NCI-H1694 treated with DMSO at 0.1 percent for 48 hours (cell line): Measurements from ENCODE around the gene RUNX3.

Experiments used
- DNase-seq: peaks from one replicate; lab custom pipeline; 2025; lab: John Stamatoyannopoulos, UW

Gene RUNX3

DNA sequence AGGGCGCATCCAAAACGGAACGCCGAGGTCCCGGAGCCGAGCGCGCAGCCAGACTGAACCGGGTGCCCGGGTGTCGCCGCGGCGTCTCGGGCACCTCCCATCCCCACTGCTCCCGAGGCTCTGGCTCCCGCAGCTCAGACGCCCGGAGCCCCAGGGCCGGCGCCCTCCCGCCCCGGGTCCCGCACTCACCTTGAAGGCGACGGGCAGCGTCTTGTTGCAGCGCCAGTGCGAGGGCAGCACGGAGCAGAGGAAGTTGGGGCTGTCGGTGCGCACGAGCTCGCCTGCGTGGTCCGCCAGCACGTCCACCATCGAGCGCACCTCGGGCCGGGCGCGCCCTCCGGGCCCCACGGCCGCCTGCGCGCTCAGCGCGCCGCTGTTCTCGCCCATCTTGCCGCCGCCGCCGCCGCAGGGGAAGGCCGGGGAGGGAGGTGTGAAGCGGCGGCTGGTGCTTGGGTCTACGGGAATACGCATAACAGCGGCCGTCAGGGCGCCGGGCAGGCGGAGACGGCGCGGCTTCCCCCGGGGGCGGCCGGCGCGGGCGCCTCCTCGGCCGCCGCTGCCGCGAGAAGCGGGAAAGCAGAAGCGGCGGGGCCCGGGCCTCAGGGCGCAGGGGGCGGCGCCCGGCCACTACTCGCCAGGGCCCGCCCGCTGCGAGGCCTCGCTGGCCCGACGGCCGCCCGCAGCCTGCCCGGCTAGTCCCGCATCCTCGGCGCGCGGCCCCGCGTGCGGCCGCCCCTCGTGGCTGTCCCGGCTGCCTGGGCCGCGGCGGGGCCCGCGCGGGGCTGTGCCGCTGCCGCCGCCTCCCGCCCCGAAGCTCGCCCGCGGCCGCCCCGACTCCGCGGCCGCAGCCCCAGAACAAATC lies 447 bp downstream of the RUNX3 start:
- no peak for DNase-seq

DNA sequence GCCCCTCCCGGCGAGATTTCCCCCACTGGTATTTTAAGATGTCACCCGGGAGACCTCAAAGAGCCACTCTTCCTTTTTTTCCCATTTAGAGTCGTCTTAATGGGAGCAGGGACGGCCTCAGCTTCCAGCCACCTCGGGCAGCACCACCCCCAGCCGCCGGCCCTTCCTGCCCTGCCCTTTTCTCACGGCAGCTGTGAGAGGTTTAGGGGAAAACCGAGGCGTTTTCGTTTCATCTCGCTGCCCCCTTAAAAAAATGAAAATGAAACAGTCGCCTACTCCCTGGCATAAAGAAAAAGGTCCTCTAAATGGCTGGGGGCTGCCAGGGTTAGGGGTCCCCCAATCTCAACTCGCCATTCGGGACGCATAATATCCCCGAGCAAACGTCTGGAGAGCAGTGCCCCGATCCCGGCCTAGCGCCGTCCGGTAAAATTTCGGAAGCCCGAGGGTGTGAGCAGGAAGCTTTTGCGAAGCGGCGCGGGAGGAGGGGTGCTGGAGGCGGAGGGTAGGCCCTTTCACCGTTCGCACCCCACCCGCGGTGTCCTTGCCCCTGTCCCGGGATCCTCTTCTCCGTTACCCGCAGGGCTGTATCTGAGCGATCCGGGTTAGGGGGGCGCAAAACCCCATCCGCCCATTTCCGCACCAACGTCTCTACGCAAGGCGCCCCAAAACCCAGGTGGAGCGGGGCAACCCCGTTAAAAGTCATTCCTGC lies 1.2 kb downstream of the RUNX3 start:
- no peak for DNase-seq

DNA sequence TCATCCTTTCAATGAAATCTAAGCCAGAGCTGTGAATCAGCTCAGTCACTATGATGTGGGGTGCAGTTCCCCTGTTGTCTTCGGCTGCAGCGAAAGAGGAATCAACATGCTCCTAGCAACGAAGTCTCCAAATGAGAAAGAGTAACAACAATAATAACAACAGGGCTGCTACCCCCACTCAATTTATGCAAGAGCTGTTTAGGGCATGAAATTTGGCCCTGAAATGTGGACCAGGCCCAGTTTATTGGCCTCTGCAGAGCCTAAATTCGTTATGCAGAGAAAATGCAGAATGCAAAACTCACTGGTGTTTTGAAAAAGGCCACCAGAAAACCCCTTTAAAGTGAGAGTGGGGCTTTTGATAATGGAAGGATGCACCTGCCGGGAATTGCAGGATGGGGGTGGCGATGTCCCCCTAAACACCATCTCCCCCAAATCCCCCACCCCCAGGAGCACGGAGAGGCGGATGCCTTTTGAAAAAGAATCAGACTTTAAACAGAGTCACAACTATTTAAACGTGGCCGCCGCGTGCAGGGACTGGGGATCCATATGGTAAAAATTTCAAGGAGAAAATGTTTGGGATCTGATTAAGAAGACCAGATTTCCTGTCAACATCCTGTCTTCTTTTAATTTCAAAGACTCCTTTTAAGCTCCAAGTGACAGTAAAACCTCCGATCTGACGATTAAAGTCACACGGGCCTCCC lies 1.9 kb downstream of the RUNX3 start:
- DNase-seq = no peak

DNA sequence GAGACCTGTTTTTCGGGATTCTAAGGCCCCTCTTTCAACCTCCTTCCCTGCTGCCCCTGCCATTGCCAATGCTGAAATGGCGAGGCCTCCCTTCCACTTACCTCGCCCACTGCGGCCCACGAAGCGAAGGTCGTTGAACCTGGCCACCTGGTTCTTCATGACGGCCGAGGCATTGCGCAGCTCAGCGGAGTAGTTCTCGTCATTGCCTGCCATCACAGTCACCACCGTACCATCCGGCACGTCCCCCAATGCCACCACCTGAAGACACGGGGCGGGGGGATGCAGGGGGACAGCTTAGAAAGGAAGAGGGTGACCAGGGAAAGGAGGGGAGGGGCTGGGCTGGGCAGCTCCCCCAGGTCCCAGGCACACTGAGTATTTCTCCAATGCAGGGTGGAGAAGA lies 2.6 kb downstream of the RUNX3 start:
- no peak for DNase-seq

DNA sequence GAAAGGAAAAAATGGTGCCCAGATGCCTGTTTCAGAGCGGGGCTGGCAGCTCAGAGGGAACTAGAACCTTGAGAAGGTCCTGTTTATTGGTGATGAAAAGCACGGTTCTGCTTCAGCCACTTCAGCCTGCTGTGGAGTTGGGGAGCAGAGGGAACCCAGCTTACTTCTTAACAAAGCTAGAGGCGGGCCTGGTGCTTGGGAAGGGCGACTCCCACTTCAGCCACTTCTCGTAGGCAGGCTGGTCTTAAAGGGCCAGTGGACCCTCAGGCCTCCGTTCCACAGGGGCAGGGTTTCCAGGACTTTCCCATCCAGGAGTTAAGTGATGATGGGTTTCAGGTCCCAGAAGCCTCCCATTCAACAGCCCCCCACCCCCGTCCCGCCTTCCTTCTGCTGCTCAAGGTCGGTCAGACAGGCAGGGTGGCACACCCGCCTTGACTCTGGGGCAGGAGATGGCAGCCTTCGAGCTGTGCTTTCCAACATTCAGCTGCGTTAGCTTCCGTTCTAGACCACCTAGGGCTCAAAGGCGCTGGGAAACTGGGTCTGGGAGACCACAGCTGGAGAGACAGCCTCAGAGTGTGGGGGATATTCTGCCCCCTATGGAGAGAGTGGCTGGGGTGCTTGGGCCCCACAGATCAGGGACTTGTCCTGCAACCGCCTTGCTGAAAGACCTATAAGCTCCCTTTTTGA lies 3.4 kb downstream of the RUNX3 start:
- no peak for DNase-seq

DNA sequence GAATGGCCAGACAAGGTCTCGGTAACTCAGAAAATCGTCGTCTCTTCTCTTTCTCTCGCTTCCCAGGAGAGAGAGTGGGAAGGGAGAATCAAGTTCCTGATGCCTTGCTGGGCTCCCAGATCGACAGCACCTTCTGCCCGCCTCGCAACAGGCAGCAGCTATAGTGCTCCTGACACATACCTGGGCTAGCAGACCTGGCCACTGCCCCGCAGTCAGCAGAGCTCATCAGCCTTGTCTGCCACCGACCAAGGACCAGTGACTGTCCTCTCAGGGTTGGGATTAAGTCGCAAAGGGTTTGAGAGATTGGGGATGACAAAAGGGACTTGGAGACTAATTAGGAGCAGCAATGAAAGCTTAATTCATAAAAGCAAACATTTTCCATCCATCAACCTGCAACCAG lies 4.1 kb downstream of the RUNX3 start:
- no peak for DNase-seq

DNA sequence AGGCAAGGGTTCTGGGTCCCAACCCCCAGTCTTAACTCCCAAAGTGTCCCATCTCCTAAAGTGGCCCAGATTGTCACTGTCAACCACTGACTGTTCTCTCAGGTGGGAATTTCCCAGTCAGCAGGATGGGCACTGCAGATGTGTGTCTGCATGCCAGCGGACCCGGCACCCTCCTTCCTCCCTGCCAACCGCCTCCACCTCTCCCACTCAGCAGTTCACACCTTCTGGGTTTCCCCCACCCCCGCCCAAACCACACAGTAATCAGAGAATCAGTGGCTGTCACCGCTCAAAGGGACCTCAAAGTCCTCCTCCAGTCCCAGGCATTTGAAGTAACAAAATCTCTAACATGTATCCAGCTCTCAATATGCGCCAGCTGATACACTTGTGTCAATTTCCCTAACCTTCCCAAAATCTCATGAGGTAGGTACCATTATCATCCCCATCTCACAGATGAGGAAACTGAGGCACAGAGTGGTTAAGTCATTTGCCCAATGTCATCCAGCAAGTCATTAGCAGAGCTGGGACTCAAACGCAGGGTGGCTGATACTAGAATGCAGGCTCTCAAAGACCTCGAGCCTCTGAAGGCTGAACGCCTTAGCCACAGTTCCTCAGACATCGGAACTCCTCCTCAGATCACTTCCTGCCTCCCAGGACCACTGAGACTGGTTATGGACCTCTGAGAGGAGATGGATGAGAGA lies 4.8 kb downstream of the RUNX3 start:
- no peak for DNase-seq

DNA sequence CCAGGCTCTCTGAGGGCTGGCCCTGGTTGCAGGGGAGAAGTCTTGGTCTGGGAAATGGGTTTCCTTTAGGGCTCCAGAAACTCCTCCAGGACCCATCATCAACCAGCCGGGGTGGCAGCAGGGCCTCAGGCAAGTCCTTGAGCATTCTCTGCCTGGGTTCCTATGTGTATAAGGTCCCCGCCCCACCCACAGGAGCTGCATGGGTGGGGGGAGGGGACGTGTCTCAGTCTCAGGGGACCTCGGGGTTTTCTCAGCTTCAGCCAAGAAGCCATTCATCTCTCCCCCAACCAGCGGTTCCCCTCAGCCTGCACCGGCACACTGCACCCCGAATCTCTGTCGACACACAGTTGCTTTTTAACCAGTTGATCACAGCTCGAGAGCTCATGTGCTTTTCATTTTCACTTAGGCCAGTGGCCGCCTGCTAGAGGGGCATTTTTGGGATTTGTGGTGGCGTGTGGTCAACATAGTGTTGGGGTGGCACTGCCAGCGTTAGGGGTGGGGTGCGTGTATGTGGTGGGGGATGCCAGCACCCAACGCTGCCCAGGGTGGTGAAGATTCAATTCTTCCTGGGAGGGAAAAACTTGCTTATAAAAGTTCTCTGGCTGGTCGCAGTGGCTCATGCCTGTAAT lies 6.5 kb downstream of the RUNX3 start:
- DNase-seq = no peak

DNA sequence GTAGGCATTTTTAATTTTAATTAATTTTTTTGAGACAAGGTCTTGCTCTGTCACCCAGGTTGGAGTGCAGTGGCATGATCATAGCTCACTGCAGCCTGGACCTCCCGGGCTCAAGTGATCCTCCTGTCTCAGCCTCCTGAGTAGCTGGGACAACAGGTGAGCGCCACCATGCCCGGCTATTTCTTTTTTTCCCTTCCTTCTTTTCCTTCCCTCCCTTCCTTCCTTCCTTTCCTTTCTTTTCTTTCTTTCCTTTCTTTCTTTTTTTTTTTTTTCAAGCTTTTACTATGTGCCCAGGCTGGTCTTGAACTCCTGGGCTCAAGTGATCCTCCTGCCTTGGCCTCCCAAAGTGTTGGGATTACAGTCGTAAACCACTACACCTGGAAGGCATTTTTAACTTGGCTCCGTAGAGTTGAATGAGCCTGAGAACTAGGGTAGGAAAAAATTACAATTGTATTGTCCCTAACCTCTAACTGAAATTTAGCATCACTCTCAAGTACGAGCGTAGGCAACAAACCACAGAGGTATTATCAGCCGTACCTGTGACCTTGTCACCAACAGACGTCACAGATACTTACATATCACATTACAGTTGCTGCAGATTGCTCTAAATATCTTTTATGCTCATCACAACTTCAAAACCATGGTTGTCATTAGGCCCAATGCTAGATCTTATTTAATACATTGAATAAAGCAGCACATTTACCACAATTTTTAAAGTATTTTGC lies 8.0 kb downstream of the RUNX3 start:
- DNase-seq = no peak

DNA sequence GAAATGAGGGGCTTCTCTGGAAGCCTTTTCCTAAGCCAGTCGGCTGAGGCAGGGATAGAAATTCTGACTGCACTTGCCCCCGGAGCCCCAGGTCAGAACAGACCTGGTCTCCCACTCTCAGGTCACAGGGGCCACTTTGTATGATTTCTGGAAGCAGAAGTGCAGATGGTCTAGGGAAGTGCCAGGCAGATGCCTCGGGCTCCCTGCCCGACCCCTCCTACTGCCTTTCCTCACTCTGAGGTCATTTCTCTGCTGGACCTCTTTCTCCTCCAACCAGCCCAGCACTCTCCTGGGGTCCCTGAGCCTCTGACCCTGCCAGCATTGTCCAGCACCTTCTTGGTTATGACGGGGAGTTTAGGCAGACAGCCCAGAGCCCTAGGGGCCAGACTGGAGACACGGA lies 8.7 kb downstream of the RUNX3 start:
- no peak for DNase-seq

DNA sequence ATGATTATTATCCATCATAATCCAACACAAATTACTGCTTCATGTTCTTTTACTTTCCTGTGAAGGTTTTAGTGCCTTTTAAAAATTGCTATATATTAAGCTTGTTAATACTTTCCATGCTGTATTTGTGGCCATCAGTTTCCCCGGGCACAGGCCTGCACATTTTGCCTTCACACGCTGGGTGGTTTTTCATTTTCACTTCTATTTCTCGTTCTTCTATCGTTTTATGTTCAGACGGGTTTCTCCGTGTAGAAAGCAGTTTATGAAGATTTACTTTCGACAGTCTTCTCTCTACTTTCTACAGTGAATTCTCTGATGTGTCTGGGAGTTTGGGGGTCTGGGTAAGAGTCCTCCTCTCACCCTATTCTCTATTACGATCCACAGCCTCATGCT lies 9.5 kb downstream of the RUNX3 start:
- DNase-seq = no peak

DNA sequence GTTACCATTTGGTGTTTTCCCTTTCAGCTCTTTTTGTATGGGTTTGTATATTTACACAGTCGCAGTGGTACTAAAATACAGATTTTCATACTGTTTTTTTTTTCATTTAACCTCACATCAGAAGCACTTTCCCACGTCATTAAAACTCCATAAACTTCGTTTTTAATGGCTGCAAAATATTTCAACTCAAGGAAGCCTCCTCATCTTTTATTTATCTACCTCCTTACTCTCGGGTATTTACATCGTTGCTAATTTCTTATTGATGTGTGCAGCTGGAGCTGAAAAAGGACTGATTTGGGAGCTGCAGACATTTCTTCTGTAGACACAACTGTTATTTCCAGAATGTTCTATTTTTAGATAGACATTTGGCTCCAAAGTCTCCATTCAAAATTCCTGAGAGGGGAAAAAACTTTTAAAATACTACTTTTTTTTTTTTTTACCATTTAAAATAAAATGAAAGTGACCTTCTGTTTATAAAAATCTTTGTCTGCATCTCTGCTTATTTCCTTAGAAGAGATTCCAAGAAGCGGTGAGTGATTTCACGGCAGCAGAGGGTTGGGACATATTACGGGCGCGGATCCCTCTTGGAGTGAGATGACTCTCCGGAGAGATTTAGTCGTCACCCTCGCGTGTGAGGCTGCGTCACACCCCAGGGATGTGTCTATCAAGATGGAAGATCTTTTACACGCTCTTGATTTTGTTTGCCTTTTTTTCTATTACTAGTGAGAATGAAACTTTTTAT lies 10.1 kb downstream of the RUNX3 start:
- no peak for DNase-seq

DNA sequence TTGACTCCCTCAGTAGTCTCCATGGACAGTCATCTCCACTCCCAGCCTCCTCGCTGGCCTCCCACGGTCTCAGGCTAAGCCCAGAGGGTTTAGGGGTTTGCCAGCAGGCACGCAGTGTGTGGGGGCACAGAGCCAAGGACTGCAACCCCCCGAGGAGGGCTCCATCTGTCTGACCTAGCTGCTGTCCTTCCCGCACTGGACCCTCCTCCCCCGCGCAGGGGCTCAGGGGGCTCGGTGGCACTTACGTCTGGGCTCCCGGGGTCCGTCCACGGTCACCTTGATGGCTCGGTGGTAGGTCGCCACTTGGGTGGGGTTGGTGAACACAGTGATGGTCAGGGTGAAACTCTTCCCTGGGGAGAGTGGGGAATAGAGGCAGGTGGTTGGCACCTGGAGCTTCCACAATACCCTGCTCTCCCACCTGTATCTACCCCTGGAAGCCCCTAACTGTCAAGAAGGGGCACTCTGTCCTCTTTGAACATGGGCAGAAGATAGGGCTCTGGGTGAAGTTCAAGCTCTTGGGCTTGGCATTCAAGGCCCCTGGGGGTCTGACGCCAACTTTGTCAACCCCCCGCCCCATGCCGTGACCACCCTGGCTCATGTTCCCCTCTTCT lies 11.0 kb downstream of the RUNX3 start:
- no peak for DNase-seq

DNA sequence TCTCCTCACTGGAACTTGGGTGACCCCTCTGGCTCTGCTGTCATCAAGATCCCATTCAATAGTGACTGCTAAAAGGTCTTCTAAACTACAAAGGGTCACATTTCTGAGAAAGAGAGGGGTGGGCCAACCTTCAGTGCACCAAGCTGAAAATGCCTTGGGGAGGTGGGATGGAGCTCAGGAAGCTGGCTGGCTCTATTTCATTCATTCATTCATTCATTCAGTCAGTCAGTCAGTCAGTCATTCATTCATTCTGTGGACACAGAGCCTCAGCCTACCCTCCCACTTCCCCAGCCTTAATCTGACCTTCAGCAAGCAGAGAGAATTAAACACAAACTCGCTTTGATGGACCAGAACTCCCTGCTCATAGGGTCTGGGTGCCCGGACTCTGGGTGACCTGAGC lies 11.7 kb downstream of the RUNX3 start:
- DNase-seq = no peak

DNA sequence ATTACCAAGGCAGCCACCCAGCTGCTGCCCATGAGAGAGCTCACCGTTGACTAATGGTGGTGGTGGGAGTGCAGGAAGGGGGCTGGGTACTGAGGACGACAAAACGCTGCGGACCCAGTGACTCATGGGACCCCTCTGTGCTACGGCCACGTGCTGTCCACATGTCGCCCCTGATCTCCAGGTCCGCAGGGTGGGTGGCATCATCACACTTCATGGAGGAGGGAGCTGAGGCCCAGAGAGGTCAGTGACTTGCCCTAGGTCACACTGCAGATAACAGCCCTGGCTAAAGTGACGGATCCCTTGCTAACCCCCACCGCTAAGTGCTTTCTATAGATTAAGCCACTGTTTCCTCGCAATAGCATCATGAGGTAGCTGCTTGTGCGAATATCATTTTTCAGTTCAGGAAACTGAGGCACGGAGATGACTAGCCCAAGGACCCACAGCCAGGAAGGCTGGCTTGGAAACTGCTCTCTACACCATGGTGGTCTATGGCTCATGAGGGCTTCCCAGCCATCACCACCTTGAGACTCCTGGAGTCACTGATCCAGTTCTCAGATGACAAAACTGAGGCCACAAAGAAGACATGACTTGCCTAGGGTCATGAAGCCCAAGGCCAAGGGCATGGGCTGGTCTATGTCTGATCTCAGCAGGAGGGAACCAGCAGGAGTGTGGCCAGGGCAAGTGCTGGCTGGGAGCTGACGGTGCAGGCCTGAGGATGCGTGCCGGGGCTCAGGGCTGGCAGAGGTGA lies 12.6 kb downstream of the RUNX3 start:
- no peak for DNase-seq

DNA sequence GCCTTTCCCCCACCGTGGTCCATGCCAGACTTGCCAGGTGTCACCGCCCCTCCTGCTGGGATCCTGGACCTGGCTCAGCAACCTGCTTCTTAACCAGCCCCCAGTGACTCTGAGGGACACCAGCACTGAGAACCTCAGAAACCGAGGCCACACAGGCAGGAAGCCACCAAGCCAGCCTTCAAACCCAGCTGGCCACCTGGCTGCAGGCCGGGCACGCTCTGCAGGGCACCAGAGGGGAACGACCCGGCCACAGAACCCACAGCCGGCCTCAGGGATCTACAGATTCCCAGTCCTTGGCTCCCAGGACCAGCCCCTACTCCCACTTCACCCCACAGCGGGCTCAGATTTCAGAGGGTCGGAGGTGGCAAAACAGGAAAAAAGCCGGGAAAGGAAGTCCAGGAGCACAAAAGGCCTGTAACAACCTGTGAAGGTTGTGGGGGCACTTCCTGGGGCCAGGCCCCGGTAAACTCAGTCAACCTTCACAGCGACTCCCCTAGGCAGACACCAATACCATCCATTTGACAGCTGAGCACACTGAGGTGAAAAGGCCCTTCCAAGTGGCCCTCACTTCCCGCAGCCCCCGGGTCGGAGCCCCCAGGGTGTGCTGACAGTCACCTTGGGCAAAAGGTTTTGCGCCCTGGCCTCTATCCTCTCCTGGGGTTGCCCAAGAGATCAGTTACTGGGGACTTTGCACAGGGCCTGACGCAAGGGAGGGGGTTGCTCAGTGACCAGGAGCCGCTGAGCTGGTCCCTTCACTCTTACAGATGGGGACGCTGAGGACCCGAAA lies 14.1 kb downstream of the RUNX3 start:
- DNase-seq = no peak

DNA sequence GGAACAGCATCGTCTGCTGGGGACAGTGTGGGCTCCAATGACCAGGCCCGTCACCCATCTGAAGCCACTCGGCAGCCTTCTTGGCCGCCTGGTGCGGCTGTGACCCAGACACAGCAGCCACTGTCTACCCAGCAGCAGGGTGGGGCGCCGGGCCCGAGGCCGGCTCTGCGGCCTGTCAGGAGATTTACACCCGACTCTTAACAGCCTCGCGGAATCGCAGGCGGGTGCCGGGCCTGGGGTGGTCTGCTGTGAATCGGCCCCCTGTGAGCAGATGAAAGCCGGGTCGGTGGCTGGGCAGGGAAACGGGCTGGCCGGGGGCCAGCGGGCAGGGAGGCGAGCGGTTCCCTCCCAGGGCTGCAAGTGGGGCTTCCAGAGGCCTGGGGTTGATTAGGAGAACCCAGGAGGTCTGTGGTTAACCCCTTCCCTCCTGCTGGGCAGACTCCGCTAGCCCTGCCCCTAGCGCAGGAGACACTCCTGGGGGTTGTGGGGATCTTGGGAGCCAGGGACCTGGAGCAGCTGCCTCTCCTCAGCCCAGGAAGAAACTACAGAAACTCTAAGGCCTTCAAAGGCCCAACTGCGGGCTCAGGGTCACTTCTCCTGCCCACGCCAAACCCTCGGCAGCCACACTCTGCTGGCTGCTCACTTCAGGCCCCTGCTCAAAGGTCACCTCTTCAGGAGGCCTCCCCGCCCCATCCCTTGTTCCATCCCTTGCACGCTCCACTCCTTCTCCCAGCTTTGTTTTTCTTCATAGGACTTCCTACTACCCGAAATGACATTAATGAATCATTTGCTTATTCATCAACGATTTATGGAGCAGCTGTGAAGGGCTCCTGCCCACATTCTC lies 15.6 kb downstream of the RUNX3 start:
- DNase-seq = no peak
